GM18517 (cell line): ENCODE data around the gene TRA2A.

Source experiments
- ATAC-seq: cut with Tn5 transposase; IDR thresholded peaks from one replicate; pipeline ENCODE4 v1.9.1; 2021; ENCODE audit warnings: mild to moderate bottlenecking, moderate library complexity; ENCODE audit not compliant: unreplicated experiment

TRA2A gene

GRCh38 chr7:23471106-23471859, 60.5 kb downstream of the TRA2A start:
- ATAC-seq: no peak

- ATAC-seq: no peak
Measured at GRCh38 chr7:23470330-23471105, 61.3 kb downstream of the TRA2A start, which contains the start of gene IGF2BP3. Gene IGF2BP3, minus strand, starts transcription at chr7:23470491. Its CDS starts 381 bp downstream, at chr7:23470110.

GRCh38 chr7:23469961-23470250, 61.9 kb downstream of the TRA2A start:
- no peak for ATAC-seq

- no peak for ATAC-seq
Measured at GRCh38 chr7:23469150-23469960, 62.4 kb downstream of the TRA2A start.

- ATAC-seq: no peak
Measured at GRCh38 chr7:23468526-23469149, 63.1 kb downstream of the TRA2A start.

- no peak for ATAC-seq
Measured at GRCh38 chr7:23467806-23468525, 63.8 kb downstream of the TRA2A start.

- no peak for ATAC-seq
Measured at GRCh38 chr7:23467291-23467805, 64.4 kb downstream of the TRA2A start.

- no peak for ATAC-seq
Measured at GRCh38 chr7:23462846-23463245, 68.9 kb downstream of the TRA2A start.

GRCh38 chr7:23458044-23458443, 73.7 kb downstream of the TRA2A start:
- ATAC-seq: no peak

- ATAC-seq: no peak
Measured at GRCh38 chr7:23456093-23456492, 75.7 kb downstream of the TRA2A start.

GRCh38 chr7:23454881-23455526, 76.8 kb downstream of the TRA2A start:
- ATAC-seq: no peak
